NCI-H146 treated with DMSO at 0.1 percent for 48 hours (cell line): Measurements from ENCODE around the gene LNPK.
"Not testable (repeated sequence)": the region's sequence is repeated elsewhere in the genome, so short reads cannot be mapped to it uniquely, and the experiment has no call there.

ENCODE experiments used
- DNase-seq: peaks from one replicate; lab custom pipeline; 2025; ENCODE audit not compliant: unreplicated experiment; lab: John Stamatoyannopoulos, UW

The LNPK gene

GRCh38 chr2:175913849-175914743 is 88.0 kb downstream of the LNPK start:
- DNase-seq = not testable (repeated sequence)

DNA sequence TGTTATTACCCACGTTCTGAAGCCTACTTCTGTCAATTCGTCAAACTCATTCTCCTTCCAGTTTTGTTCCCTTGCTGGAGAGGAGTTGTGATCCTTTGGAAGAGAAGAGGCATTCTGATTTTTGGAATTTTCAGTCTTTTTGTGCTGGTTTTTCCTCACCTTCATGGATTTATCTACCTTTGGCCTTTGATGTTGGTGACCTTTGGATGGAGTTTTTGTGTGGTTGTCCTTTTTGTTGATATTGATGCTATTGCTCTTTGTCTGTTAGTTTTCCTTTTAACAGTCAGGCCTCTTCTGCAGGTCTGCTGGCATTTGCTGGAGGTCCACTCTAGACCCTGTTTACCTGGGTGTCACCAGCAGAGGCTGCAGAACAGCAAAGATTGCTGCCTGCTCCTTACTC is 88.8 kb downstream of the LNPK start:
- not testable (repeated sequence) for DNase-seq

DNA sequence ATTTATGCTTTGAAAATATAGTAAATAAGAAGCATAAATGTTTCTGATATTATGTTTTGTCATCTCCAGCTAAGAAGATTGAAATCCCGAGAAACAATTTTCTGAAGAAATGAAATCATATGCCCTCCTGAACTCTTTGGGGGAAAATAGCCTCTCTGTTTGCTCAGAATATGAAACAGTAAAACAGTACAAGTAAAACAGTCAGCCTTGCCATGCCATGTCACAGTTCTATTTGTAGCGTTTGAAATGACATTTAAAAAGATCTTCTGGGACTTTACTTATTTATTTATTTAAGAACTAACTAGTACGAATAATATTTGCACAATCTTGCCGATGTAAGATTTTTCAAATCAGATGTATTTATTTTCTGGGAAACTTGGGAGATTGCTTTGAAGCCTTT is 98.0 kb downstream of the LNPK start:
- DNase-seq = no peak

GRCh38 chr2:175903384-175903936 is 98.6 kb downstream of the LNPK start:
- no peak for DNase-seq

GRCh38 chr2:175895957-175896356 is 106.1 kb downstream of the LNPK start:
- DNase-seq = not testable (repeated sequence)

DNA sequence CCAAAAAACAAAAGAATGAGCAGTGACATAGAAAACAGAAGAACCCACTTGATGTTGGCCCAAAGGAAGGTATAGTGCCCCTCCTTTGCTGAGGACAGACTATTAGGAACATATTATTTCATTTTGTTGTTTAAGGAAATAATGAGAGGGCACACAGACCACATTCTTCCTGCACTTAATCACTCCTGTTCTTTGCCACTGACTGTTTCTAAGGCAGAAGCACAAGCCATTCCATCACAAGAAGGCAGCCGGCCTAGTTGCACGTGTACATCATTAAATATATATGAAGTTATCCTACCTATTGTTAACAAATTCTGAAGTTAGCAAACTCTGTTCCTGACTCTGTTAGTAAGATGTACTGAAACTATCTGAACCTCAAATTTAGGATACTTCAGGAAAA is 110.0 kb downstream of the LNPK start:
- DNase-seq = no peak

DNA sequence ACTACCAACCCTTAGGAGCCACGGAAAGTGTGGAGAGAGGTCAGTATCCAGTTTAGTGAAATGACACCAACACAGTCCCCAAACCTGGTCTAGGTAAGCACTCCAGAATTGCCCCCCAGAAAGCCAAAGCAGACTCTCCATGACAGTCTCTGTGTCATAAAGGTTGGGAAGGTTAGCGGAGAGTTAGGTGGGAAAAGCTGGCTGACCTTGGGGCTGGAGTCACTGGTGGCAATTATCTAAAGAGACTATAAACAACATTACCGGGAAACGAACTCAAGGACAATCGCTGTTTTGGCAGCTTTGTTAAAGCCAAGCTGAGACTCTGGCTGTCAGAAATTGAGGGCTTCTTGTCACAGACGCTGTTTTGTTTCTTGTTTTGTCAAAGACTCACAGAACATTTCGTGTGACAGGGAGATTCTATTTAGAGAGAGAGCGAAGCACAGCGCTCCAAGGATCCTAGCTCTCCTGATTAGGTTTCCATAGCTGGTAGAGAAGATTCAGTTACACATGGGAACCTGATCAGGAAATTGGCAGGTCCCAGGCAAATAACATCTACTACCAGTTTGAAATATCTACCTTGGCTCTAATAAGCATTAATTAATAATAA is 111.3 kb downstream of the LNPK start:
- DNase-seq = no peak

DNA sequence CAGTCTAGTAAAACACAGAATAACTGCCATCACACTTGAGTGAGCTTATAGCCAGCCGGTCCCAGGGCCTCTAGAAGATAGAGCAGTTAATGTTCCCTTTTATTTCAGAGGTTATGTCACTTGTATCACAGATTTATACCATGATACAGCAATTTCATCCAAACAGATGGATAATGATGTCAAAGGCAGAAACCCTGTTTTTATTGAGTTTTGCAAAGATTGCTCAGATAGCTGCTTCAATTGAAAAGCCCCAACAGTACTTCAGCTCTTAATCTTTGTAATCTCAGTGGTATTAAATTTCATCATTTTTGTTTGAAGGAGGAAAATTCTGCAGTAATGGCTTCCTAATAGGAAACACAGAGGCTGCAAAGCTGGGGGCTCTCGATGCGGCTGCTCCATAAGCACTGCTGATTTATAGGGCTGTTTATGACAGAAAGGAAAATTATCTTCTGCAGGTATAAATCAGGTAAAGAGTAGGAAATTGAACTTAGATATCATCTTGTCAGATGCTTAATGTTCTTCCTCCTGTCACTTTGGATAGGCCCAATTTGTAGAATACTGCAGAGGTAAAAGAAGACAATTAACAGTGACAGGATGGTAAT is 112.3 kb downstream of the LNPK start:
- peak; percentile 30 for DNase-seq

DNA sequence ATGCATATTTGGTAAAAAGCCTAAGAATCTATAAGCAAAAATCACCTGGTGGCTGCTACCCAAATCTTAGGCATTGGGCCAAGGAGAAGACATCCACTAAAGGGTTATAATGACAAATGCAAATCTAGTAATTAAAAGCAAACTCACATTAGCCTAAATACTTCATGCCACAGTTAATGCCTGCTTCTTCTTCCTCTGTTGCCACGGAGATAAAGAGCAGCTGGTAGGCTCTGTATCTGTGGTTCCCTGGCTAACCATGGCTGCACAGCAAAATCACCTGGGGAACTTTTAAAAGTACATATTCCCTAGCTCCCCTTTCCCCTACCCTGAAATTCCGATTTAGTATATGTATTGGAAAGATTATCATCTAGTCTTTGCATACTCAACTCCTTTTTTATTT is 114.3 kb downstream of the LNPK start:
- DNase-seq = no peak

GRCh38 chr2:175884697-175885393 is 117.2 kb downstream of the LNPK start:
- no peak for DNase-seq

- peak; percentile 38 for DNase-seq
Measured at GRCh38 chr2:175883586-175884194, 118.4 kb downstream of the LNPK start.

DNA sequence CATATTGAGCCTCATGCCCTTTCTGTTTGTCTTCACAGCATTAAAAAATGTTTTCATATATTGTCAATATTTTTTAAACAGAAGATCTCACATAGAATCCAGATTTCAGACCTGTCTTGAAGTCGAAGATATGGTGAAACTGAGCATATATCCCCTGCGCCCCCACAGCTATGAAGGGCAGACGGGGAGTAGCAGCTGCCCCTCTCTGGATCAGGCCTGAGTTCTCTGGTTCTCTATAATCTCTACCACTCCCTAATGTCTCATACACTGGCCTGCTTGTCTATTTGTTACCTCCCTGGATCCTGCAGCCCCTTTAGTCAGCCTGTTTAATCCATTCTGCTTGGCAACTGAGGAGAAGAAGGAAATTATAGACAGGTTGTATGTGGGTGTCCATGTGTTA is 122.4 kb downstream of the LNPK start:
- no peak for DNase-seq

- DNase-seq = no peak
Measured at GRCh38 chr2:175877845-175878544, 124.1 kb downstream of the LNPK start.

- no peak for DNase-seq
Measured at GRCh38 chr2:175874291-175874690, 127.8 kb downstream of the LNPK start.
